Nephron (organoid): Measurements from ENCODE around the gene DACH2.

Experiments
- H3K27ac Mint-ChIP-seq, 3 experiments: 2 replicates each; pipeline ENCODE4 v1.8.0; 2020; ENCODE audit warnings: mixed read lengths in 3 of 3, mild to moderate bottlenecking in 2 of 3, moderate library complexity in 1 of 3
- H3K27me3 Mint-ChIP-seq: 2 replicates; pipeline ENCODE4 v1.8.0; 2021; ENCODE audit warnings: low read depth, mild to moderate bottlenecking, moderate library complexity, mixed read lengths
- H3K36me3 Mint-ChIP-seq: 2 replicates; pipeline ENCODE4 v1.8.0; 2020; ENCODE audit warnings: low read depth, mixed read lengths
- H3K4me1 Mint-ChIP-seq: 2 replicates; pipeline ENCODE4 v1.8.0; 2020; ENCODE audit warnings: mixed read lengths
- H3K4me3 Mint-ChIP-seq, 3 experiments: 2 replicates each; pipeline ENCODE4 v1.8.0; 2020; ENCODE audit warnings: mild to moderate bottlenecking in 3 of 3, mixed read lengths in 3 of 3, moderate library complexity in 2 of 3
- H3K9me3 Mint-ChIP-seq: 2 replicates; pipeline ENCODE4 v1.8.0; 2020; ENCODE audit warnings: mixed read lengths
- TF ChIP-seq, protein P1 (sequence below), 3 experiments: fragments of 200-600 bp; sonication (generic); IDR thresholded peaks; one replicate each; pipeline ENCODE4 v1.5.0; 2021; ENCODE audit warnings: antibody characterized with exemption in 3 of 3; ENCODE audit not compliant: unreplicated experiment in 3 of 3

Gene DACH2

GRCh38 chrX:86197815-86198214, 49.6 kb downstream of the DACH2 start:
- no peak overlapping the region for H3K4me3 Mint-ChIP-seq
- H3K4me1 Mint-ChIP-seq = no peaks in the 10 kb centered on the region
- peaks cover 39% of the 10 kb centered on the region for H3K9me3 Mint-ChIP-seq
- H3K36me3 Mint-ChIP-seq = peaks cover 17% of the 10 kb centered on the region
- no peak overlapping the region for H3K27ac Mint-ChIP-seq
- no peaks in the 10 kb centered on the region for H3K27me3 Mint-ChIP-seq
- TF ChIP-seq, protein P1, sequence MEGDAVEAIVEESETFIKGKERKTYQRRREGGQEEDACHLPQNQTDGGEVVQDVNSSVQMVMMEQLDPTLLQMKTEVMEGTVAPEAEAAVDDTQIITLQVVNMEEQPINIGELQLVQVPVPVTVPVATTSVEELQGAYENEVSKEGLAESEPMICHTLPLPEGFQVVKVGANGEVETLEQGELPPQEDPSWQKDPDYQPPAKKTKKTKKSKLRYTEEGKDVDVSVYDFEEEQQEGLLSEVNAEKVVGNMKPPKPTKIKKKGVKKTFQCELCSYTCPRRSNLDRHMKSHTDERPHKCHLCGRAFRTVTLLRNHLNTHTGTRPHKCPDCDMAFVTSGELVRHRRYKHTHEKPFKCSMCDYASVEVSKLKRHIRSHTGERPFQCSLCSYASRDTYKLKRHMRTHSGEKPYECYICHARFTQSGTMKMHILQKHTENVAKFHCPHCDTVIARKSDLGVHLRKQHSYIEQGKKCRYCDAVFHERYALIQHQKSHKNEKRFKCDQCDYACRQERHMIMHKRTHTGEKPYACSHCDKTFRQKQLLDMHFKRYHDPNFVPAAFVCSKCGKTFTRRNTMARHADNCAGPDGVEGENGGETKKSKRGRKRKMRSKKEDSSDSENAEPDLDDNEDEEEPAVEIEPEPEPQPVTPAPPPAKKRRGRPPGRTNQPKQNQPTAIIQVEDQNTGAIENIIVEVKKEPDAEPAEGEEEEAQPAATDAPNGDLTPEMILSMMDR (IDR thresholded peaks at IDR 0.05; ENCODE audit: unreplicated experiment in 3 of 3) = no peak

DNA sequence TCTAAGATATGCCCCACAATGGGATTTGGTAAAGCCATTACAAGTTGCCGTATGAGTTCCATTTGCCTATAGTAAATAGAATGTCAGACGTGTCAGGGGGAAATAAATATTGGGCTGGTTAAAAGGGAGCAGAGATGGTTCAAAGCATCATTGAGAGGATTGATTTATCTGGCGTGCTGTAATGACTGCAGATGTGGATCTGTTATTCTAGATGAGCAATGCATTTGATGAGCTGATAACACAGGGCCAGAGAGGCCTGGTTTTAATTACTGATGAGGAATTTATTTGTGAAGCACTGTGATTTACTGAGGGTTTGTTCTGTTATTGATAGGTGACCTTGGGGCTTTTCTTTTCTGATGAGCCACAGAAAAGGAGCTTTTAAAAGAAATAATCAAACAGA, 62.5 kb downstream of the DACH2 start:
- Mint-ChIP-seq H3K9me3 (no peaks in the 10 kb centered on the region), H3K4me1 (no peaks in the 10 kb centered on the region), H3K4me3 (no peak overlapping the region), H3K27ac (no peak overlapping the region), H3K36me3 (no peaks in the 10 kb centered on the region), H3K27me3 (no peaks in the 10 kb centered on the region)
- TF ChIP-seq, protein P1 (IDR thresholded peaks at IDR 0.05; ENCODE audit: unreplicated experiment in 3 of 3) = no peak

- H3K4me3 Mint-ChIP-seq = no peak overlapping the region
- H3K27ac Mint-ChIP-seq = no peak overlapping the region
- H3K36me3 Mint-ChIP-seq = peaks cover 3% of the 10 kb centered on the region
- TF ChIP-seq, protein P1 (IDR thresholded peaks at IDR 0.05; ENCODE audit: unreplicated experiment in 3 of 3) = no peak
- H3K27me3 Mint-ChIP-seq = no peaks in the 10 kb centered on the region
- H3K4me1 Mint-ChIP-seq = no peaks in the 10 kb centered on the region
- H3K9me3 Mint-ChIP-seq = no peaks in the 10 kb centered on the region
Observed at GRCh38 chrX:86215260-86215659, 67.0 kb downstream of the DACH2 start.

DNA sequence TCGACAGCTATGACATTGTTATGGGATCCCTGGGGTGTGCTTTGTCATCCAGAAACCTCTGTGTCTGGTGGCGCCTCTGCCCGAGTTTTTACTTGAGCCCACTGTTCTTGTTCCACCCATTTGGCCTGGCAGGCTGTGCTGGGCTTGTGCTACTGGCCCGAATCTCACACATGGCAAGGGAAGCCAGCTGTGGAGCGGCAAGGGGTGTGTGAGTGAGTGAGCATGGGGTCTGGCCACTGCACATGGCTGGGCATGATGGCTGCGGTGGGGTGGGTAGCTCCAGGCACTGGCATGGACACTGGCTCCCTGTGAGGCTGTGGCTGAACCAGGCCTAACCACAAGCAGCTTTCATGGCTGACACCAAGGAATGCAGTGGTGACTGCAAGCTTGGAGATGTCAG, 89.2 kb downstream of the DACH2 start:
- peaks cover 23% of the 10 kb centered on the region for H3K9me3 Mint-ChIP-seq
- H3K36me3 Mint-ChIP-seq = peaks cover 20% of the 10 kb centered on the region
- H3K27ac Mint-ChIP-seq = no peak overlapping the region
- TF ChIP-seq, protein P1 (IDR thresholded peaks at IDR 0.05; ENCODE audit: unreplicated experiment in 3 of 3) = no peak
- H3K4me3 Mint-ChIP-seq = no peak overlapping the region
- no peaks in the 10 kb centered on the region for H3K4me1 Mint-ChIP-seq
- no peaks in the 10 kb centered on the region for H3K27me3 Mint-ChIP-seq

DNA sequence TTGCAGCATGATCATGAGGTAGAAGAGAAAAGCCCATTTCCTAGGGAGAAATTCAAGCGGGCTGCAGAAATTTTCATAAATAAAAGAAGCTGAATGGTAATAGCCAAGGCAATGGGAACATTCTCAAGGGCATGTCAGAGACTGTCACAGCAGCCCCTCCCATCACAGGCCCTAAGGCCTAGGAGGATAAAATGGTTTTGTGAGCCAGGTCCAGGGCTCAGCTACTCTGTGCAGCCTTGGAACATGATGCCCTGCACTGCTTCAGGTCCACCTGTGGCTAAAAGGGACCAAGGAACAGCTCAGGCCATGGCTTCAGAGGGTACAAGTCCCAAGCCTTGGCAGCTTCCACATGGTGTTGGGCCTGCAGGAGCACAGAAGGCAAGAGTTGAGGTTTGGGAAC, 93.3 kb downstream of the DACH2 start:
- Mint-ChIP-seq H3K27ac (no peak overlapping the region), H3K4me3 (no peak overlapping the region), H3K9me3 (peaks cover 21% of the 10 kb centered on the region), H3K36me3 (peaks cover 18% of the 10 kb centered on the region), H3K4me1 (no peaks in the 10 kb centered on the region), H3K27me3 (no peaks in the 10 kb centered on the region)
- TF ChIP-seq, protein P1 (IDR thresholded peaks at IDR 0.05; ENCODE audit: unreplicated experiment in 3 of 3) = no peak

DNA sequence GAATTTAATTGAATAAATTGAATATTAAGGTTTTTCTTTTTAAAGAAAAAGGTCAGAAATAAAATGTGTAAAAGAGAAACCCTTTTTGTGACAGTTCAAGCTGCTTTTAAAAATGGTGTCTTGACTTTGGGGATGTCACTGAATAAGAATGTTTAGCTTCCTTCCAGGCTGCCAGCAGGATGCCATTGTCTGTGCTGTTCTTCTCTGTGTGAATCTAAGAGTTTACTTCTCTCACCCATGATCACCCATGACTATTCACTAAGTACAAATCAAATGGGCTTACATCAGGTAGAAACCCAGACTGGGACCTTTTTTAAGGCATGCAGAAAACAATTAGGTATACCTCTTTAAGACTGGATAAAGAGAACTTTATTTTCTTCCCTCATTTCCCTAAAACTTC, 115.3 kb downstream of the DACH2 start:
- Mint-ChIP-seq H3K36me3 (no peaks in the 10 kb centered on the region), H3K27me3 (no peaks in the 10 kb centered on the region), H3K9me3 (no peaks in the 10 kb centered on the region), H3K4me3 (no peak overlapping the region), H3K4me1 (no peaks in the 10 kb centered on the region), H3K27ac (no peak overlapping the region)
- TF ChIP-seq, protein P1 (IDR thresholded peaks at IDR 0.05; ENCODE audit: unreplicated experiment in 3 of 3) = no peak
